HFF-Myc (cell line): Measurements from ENCODE around the gene OSGIN1.
A peak's percentile ranks its signal among the peaks of the same experiment; 100 is the strongest.

Experiments used
- DNase-seq: peaks from one replicate; pipeline ENCODE4 v3.0.0-alpha.2; 2011; ENCODE audit warnings: low read depth; ENCODE audit errors: extremely low read depth
- H3K4me3 ChIP-seq: replicated peaks from 2 replicates; pipeline ENCODE4 v1.5.1; 2011; ENCODE audit warnings: low read depth, mild to moderate bottlenecking, control low read depth, low read length
- CTCF ChIP-seq: IDR thresholded peaks from 2 replicates; pipeline ENCODE4 v1.5.1; 2012; ENCODE audit warnings: mild to moderate bottlenecking, low read depth, low read length, control low read depth; ENCODE audit errors: missing control alignments

The OSGIN1 gene

GRCh38 chr16:83952940-83953795 lies at the start of gene OSGIN1:
TSS of gene OSGIN1 (plus strand) at chr16:83953240. CDS start at chr16:83957672, 4,432 bp downstream.
- no peak for TF ChIP-seq CTCF
- DNase-seq = peak; percentile 76
- H3K4me3 ChIP-seq = peak within 1 kb of the TSS; percentile 51

GRCh38 chr16:83903751-83904150 lies 49.3 kb upstream of the OSGIN1 start:
- no peak for DNase-seq
- H3K4me3 ChIP-seq = no peak overlapping the region
- no peak for TF ChIP-seq CTCF

GRCh38 chr16:83906683-83907082 lies 46.4 kb upstream of the OSGIN1 start:
- DNase-seq = no peak
- H3K4me3 ChIP-seq = no peak overlapping the region
- TF ChIP-seq CTCF = no peak

GRCh38 chr16:83907111-83907510 lies 45.9 kb upstream of the OSGIN1 start:
- no peak overlapping the region for H3K4me3 ChIP-seq
- TF ChIP-seq CTCF = no peak
- DNase-seq = no peak

- TF ChIP-seq CTCF = no peak
- H3K4me3 ChIP-seq = no peak overlapping the region
- no peak for DNase-seq
These were observed 45.3 kb upstream of the OSGIN1 start for GRCh38 chr16:83907631-83908250.

GRCh38 chr16:83908798-83909197 lies 44.2 kb upstream of the OSGIN1 start:
- no peak for TF ChIP-seq CTCF

More at GRCh38 chr16:83908798-83909197, 44.2 kb upstream of the OSGIN1 start:
- no peak overlapping the region for H3K4me3 ChIP-seq
- DNase-seq = no peak
